ENCODE data around the gene LYSMD4.

LYSMD4 gene

GRCh38 chr15:99732124-99732750 is 1.0 kb downstream of the LYSMD4 start:
- Histone ChIP-seq H3K27ac (ENCODE audit: low read length) (no peak overlapping the region), H3K4me3 (ENCODE audit: low read length) (peak overlapping the region; percentile 98; the same call in 1 of the 2 replicates), H3K36me3 (ENCODE audit: control insufficient read depth, insufficient read depth, low read length) (0 out of 2 replicates have a peak, but pooled peaks cover 2% of the 10 kb centered on the region), H3K9me3 (ENCODE audit: control insufficient read depth, insufficient read depth, low read length) (no peaks in the 10 kb centered on the region), H3K27me3 (ENCODE audit: control insufficient read depth, insufficient read depth, low read length) (peaks cover 2% of the 10 kb centered on the region; the same call in 1 of the 2 replicates), H3K4me1 (ENCODE audit: control insufficient read depth, insufficient read depth, low read length) (no peaks in the 10 kb centered on the region)
- no peak for DNase-seq (ENCODE audit: low read depth, low spot score)
- WGBS (ENCODE audit: insufficient coverage, insufficient read length): no CpG with 5 or more reads among the region's 18 CpGs

GRCh38 chr15:99731336-99732123 is 1.7 kb downstream of the LYSMD4 start:
- Histone ChIP-seq H3K27me3 (ENCODE audit: control insufficient read depth, insufficient read depth, low read length) (peaks cover 2% of the 10 kb centered on the region; the same call in 1 of the 2 replicates), H3K4me1 (ENCODE audit: control insufficient read depth, insufficient read depth, low read length) (no peaks in the 10 kb centered on the region), H3K9me3 (ENCODE audit: control insufficient read depth, insufficient read depth, low read length) (no peaks in the 10 kb centered on the region), H3K27ac (ENCODE audit: low read length) (no peak overlapping the region), H3K36me3 (ENCODE audit: control insufficient read depth, insufficient read depth, low read length) (0 out of 2 replicates have a peak, but pooled peaks cover 2% of the 10 kb centered on the region), H3K4me3 (ENCODE audit: low read length) (peak overlapping the region; percentile 14; the same call in 1 of the 2 replicates)
- DNase-seq (ENCODE audit: low read depth, low spot score): no peak
- no CpG with 5 or more reads among the region's 26 CpGs for WGBS (ENCODE audit: insufficient coverage, insufficient read length)

- H3K27me3 ChIP-seq (ENCODE audit: control insufficient read depth, insufficient read depth, low read length): peaks cover 2% of the 10 kb centered on the region; the same call in 1 of the 2 replicates
- H3K27ac ChIP-seq (ENCODE audit: low read length): no peak overlapping the region
- DNase-seq (ENCODE audit: low read depth, low spot score): no peak
- no peaks in the 10 kb centered on the region for H3K9me3 ChIP-seq (ENCODE audit: control insufficient read depth, insufficient read depth, low read length)
- H3K36me3 ChIP-seq (ENCODE audit: control insufficient read depth, insufficient read depth, low read length): 0 out of 2 replicates have a peak, but pooled peaks cover 2% of the 10 kb centered on the region
- H3K4me1 ChIP-seq (ENCODE audit: control insufficient read depth, insufficient read depth, low read length): no peaks in the 10 kb centered on the region
- no CpG with 5 or more reads among the region's 3 CpGs for WGBS (ENCODE audit: insufficient coverage, insufficient read length)
- no peak overlapping the region for H3K4me3 ChIP-seq (ENCODE audit: low read length)
Measured at GRCh38 chr15:99729920-99730319, 3.3 kb downstream of the LYSMD4 start.

DNA sequence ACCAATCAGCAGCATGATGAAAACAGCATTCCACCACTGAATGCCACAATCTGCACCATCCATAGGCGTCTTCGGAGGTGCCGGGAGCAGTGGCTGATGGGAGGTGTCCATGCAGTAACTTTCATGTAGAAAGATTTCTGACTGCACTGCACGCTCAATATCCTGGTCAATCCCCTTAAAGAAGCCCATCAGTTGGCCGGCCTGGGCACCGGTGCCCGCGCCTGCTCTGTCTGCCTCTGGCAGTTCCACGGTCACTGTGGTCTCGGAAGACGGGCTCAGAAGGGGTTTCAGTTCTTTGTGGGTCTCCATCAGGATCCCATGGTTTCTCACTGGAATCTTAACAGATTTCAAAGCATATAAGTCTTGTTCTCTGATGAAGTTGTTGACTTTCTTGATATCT is 3.9 kb downstream of the LYSMD4 start:
- Histone ChIP-seq H3K27me3 (ENCODE audit: control insufficient read depth, insufficient read depth, low read length) (peaks cover 2% of the 10 kb centered on the region; the same call in 1 of the 2 replicates), H3K36me3 (ENCODE audit: control insufficient read depth, insufficient read depth, low read length) (0 out of 2 replicates have a peak, but pooled peaks cover 2% of the 10 kb centered on the region), H3K4me1 (ENCODE audit: control insufficient read depth, insufficient read depth, low read length) (no peaks in the 10 kb centered on the region), H3K27ac (ENCODE audit: low read length) (no peak overlapping the region), H3K9me3 (ENCODE audit: control insufficient read depth, insufficient read depth, low read length) (no peaks in the 10 kb centered on the region), H3K4me3 (ENCODE audit: low read length) (no peak overlapping the region)
- no peak for DNase-seq (ENCODE audit: low read depth, low spot score)
- WGBS (ENCODE audit: insufficient coverage, insufficient read length): no CpG with 5 or more reads among the region's 11 CpGs

GRCh38 chr15:99728916-99729315 is 4.3 kb downstream of the LYSMD4 start:
- H3K27me3 ChIP-seq (ENCODE audit: control insufficient read depth, insufficient read depth, low read length): peaks cover 2% of the 10 kb centered on the region; the same call in 1 of the 2 replicates
- DNase-seq (ENCODE audit: low read depth, low spot score): no peak
- WGBS (ENCODE audit: insufficient coverage, insufficient read length): no CpG with 5 or more reads among the region's 6 CpGs

DNA sequence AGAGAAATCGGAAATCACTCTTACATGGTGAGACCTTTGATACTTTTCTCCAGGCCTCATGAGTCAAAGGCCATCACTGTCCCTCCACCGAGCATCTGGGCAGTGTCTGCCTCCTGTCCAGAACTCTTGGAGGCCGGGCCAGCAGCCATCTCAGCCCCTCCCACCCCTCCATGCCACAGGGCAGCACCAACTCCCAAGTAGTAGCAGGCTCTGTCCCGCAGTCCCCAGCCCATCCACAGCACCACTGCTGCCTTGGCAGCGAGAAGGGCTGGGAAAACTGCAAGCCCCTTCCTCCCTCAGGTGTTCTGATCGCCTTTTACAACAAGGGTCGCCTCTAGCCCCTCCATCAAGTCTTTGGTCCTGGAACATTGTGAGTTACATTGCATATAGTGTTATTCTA is 5.5 kb downstream of the LYSMD4 start:
- no CpG with 5 or more reads among the region's 7 CpGs for WGBS (ENCODE audit: insufficient coverage, insufficient read length)
- Histone ChIP-seq H3K36me3 (ENCODE audit: control insufficient read depth, insufficient read depth, low read length) (0 out of 2 replicates have a peak, but pooled peaks cover 2% of the 10 kb centered on the region), H3K27ac (ENCODE audit: low read length) (no peak overlapping the region), H3K27me3 (ENCODE audit: control insufficient read depth, insufficient read depth, low read length) (peaks cover 2% of the 10 kb centered on the region; the same call in 1 of the 2 replicates), H3K4me1 (ENCODE audit: control insufficient read depth, insufficient read depth, low read length) (no peaks in the 10 kb centered on the region; the same call in 1 of the 2 replicates), H3K9me3 (ENCODE audit: control insufficient read depth, insufficient read depth, low read length) (no peaks in the 10 kb centered on the region), H3K4me3 (ENCODE audit: low read length) (no peak overlapping the region)
- DNase-seq (ENCODE audit: low read depth, low spot score): no peak

More at GRCh38 chr15:99728916-99729315, 4.3 kb downstream of the LYSMD4 start:
- Histone ChIP-seq H3K4me1 (ENCODE audit: control insufficient read depth, insufficient read depth, low read length) (no peaks in the 10 kb centered on the region), H3K4me3 (ENCODE audit: low read length) (no peak overlapping the region), H3K27ac (ENCODE audit: low read length) (no peak overlapping the region), H3K9me3 (ENCODE audit: control insufficient read depth, insufficient read depth, low read length) (no peaks in the 10 kb centered on the region), H3K36me3 (ENCODE audit: control insufficient read depth, insufficient read depth, low read length) (0 out of 2 replicates have a peak, but pooled peaks cover 2% of the 10 kb centered on the region)

DNA sequence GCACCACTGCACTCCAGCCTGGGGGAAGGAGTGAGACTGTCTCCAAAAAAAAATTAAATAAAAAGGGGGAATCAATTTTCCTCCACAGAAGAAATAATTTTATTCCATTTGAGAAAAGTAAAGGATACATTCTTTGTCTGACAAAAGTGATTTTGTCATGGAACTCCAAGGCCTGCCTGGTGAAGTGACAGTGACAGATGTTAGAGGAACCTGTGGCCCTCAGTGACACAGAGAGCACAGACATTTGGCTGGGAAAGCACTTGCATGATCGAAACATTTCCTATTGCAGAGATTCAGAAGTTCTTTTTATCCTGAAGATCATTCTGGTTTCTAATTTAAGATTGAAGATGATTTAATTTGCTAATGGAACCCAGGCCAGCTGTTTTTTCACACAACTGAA is 5.9 kb downstream of the LYSMD4 start:
- DNase-seq (ENCODE audit: low read depth, low spot score): no peak
- Histone ChIP-seq H3K36me3 (ENCODE audit: control insufficient read depth, insufficient read depth, low read length) (0 out of 2 replicates have a peak, but pooled peaks cover 2% of the 10 kb centered on the region), H3K4me3 (ENCODE audit: low read length) (no peak overlapping the region), H3K4me1 (ENCODE audit: control insufficient read depth, insufficient read depth, low read length) (no peaks in the 10 kb centered on the region; the same call in 1 of the 2 replicates), H3K27ac (ENCODE audit: low read length) (no peak overlapping the region), H3K9me3 (ENCODE audit: control insufficient read depth, insufficient read depth, low read length) (no peaks in the 10 kb centered on the region), H3K27me3 (ENCODE audit: control insufficient read depth, insufficient read depth, low read length) (peaks cover 2% of the 10 kb centered on the region; the same call in 1 of the 2 replicates)
- no CpG with 5 or more reads among the region's 1 CpG for WGBS (ENCODE audit: insufficient coverage, insufficient read length)

DNA sequence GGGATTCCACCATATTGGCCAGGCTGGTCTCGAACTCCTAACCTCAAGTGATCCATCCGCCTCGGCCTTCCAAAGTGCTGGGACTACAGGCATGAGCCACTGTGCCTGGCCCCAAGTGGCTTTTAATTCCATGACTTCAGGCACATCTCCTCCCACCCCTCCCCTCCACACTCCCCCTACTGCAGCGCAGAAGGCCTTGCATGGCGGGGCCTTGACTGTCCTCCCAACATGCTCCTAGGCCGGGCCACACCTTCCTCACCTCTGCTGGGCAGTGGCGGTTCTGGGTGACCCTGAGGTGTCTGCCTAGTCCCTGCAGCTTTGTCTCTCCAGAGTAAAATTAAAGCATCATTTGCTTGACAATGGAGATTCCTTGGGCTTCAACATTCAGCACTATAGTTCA is 6.9 kb downstream of the LYSMD4 start:
- H3K9me3 ChIP-seq (ENCODE audit: control insufficient read depth, insufficient read depth, low read length): no peaks in the 10 kb centered on the region
- no peak overlapping the region for H3K27ac ChIP-seq (ENCODE audit: low read length)
- WGBS (ENCODE audit: insufficient coverage, insufficient read length): no CpG with 5 or more reads among the region's 7 CpGs
- no peaks in the 10 kb centered on the region for H3K27me3 ChIP-seq (ENCODE audit: control insufficient read depth, insufficient read depth, low read length)
- no peak for DNase-seq (ENCODE audit: low read depth, low spot score)
- no peaks in the 10 kb centered on the region; the same call in 1 of the 2 replicates for H3K4me1 ChIP-seq (ENCODE audit: control insufficient read depth, insufficient read depth, low read length)
- no peak overlapping the region for H3K4me3 ChIP-seq (ENCODE audit: low read length)
- 0 out of 2 replicates have a peak, but pooled peaks cover 2% of the 10 kb centered on the region for H3K36me3 ChIP-seq (ENCODE audit: control insufficient read depth, insufficient read depth, low read length)

GRCh38 chr15:99722406-99722805 is 10.8 kb downstream of the LYSMD4 start:
- DNase-seq (ENCODE audit: low read depth, low spot score): no peak
- Histone ChIP-seq H3K36me3 (ENCODE audit: control insufficient read depth, insufficient read depth, low read length) (no peaks in the 10 kb centered on the region), H3K4me3 (ENCODE audit: low read length) (no peak overlapping the region), H3K4me1 (ENCODE audit: control insufficient read depth, insufficient read depth, low read length) (no peaks in the 10 kb centered on the region; the same call in 1 of the 2 replicates), H3K27ac (ENCODE audit: low read length) (no peak overlapping the region), H3K9me3 (ENCODE audit: control insufficient read depth, insufficient read depth, low read length) (no peaks in the 10 kb centered on the region), H3K27me3 (ENCODE audit: control insufficient read depth, insufficient read depth, low read length) (no peaks in the 10 kb centered on the region)
- WGBS (ENCODE audit: insufficient coverage, insufficient read length): no CpG with 5 or more reads among the region's 3 CpGs

GRCh38 chr15:99721896-99722295 is 11.3 kb downstream of the LYSMD4 start:
- H3K4me1 ChIP-seq (ENCODE audit: control insufficient read depth, insufficient read depth, low read length): no peaks in the 10 kb centered on the region; the same call in 1 of the 2 replicates
- H3K27ac ChIP-seq (ENCODE audit: low read length): no peak overlapping the region
- DNase-seq (ENCODE audit: low read depth, low spot score): no peak
- H3K36me3 ChIP-seq (ENCODE audit: control insufficient read depth, insufficient read depth, low read length): no peaks in the 10 kb centered on the region
- H3K4me3 ChIP-seq (ENCODE audit: low read length): no peak overlapping the region
- no CpG with 5 or more reads among the region's 4 CpGs for WGBS (ENCODE audit: insufficient coverage, insufficient read length)
- no peaks in the 10 kb centered on the region for H3K9me3 ChIP-seq (ENCODE audit: control insufficient read depth, insufficient read depth, low read length)
- H3K27me3 ChIP-seq (ENCODE audit: control insufficient read depth, insufficient read depth, low read length): no peaks in the 10 kb centered on the region

All from iPS DF 6.9 (cell line).